KMS-11 (cell line): ENCODE results near the gene TNFSF9.

ENCODE experiments used
- H2AFZ ChIP-seq: fragments of 200-600 bp; sonication (generic); 2 replicates; pipeline ENCODE4 v1.6.1; 2016; ENCODE audit warnings: antibody characterized with exemption, mixed run types, low read depth
- H3K27ac ChIP-seq: fragments of 200-600 bp; sonication (generic); 2 replicates; pipeline ENCODE4 v1.6.1; 2016; ENCODE audit warnings: mild to moderate bottlenecking, mixed run types
- H3K27me3 ChIP-seq: fragments of 200-600 bp; sonication (generic); 2 replicates; pipeline ENCODE4 v1.6.1; 2017; ENCODE audit warnings: mild to moderate bottlenecking, low read depth, mixed run types, moderate library complexity; ENCODE audit not compliant: insufficient read depth
- H3K36me3 ChIP-seq: fragments of 200-600 bp; sonication (generic); 2 replicates; pipeline ENCODE4 v1.6.1; 2017; ENCODE audit warnings: mild to moderate bottlenecking, mixed run types; ENCODE audit not compliant: insufficient read depth
- H3K4me1 ChIP-seq: fragments of 200-600 bp; sonication (generic); 2 replicates; pipeline ENCODE4 v1.6.1; 2016; ENCODE audit warnings: mild to moderate bottlenecking, low read depth, mixed run types; ENCODE audit not compliant: poor library complexity, severe bottlenecking
- H3K4me2 ChIP-seq: fragments of 200-600 bp; sonication (generic); 2 replicates; pipeline ENCODE4 v1.7.0; 2016; ENCODE audit warnings: mild to moderate bottlenecking, mixed run types
- H3K4me3 ChIP-seq: fragments of 200-600 bp; sonication (generic); IDR thresholded peaks from 2 replicates; pipeline ENCODE4 v1.6.1; 2017; ENCODE audit warnings: low read depth, low read length, mixed read lengths; ENCODE audit not compliant: insufficient read depth
- H3K79me2 ChIP-seq: fragments of 200-600 bp; sonication (generic); 2 replicates; pipeline ENCODE4 v1.6.1; 2016; ENCODE audit warnings: low read depth, mixed run types; ENCODE audit not compliant: insufficient read depth
- H3K9ac ChIP-seq: fragments of 200-600 bp; sonication (generic); 2 replicates; pipeline ENCODE4 v1.6.1; 2016; ENCODE audit warnings: mild to moderate bottlenecking, mixed run types
- H4K20me1 ChIP-seq: fragments of 200-600 bp; sonication (generic); 2 replicates; pipeline ENCODE4 v1.6.1; 2016; ENCODE audit warnings: mild to moderate bottlenecking, mixed run types; ENCODE audit not compliant: insufficient read depth
- CTCF ChIP-seq: fragments of 200-600 bp; sonication (generic); conservative IDR thresholded peaks from 2 replicates; pipeline ENCODE4 v1.6.1; 2017; ENCODE audit warnings: low read depth, mild to moderate bottlenecking, antibody characterized with exemption, low read length, moderate library complexity, mixed read lengths

TNFSF9 gene

GRCh38 chr19:6533000-6533328 lies 2.1 kb downstream of the TNFSF9 start:
- Histone ChIP-seq H3K36me3 (no peaks in the 10 kb centered on the region), H3K27ac (no peak overlapping the region), H4K20me1 (no peaks in the 10 kb centered on the region), H3K4me3 (no peak overlapping the region), H3K9ac (no peak overlapping the region), H2AFZ (no peak overlapping the region), H3K4me1 (peaks cover 36% of the 10 kb centered on the region), H3K27me3 (peaks cover 16% of the 10 kb centered on the region; the same call in 1 of the 2 replicates), H3K4me2 (no peak overlapping the region; the same call in 1 of the 2 replicates), H3K79me2 (no peaks in the 10 kb centered on the region)
- no peak for TF ChIP-seq CTCF

- H3K4me3 ChIP-seq = no peak overlapping the region
- H3K27ac ChIP-seq = no peak overlapping the region
- no peak overlapping the region for H3K9ac ChIP-seq
- peaks cover 43% of the 10 kb centered on the region for H3K4me1 ChIP-seq
- no peaks in the 10 kb centered on the region for H3K79me2 ChIP-seq
- H4K20me1 ChIP-seq = no peaks in the 10 kb centered on the region
- peaks cover 16% of the 10 kb centered on the region; the same call in 1 of the 2 replicates for H3K27me3 ChIP-seq
- no peak for TF ChIP-seq CTCF
- no peak overlapping the region for H2AFZ ChIP-seq
- no peak overlapping the region for H3K4me2 ChIP-seq
- H3K36me3 ChIP-seq = no peaks in the 10 kb centered on the region
These were observed 3.1 kb downstream of the TNFSF9 start for GRCh38 chr19:6533746-6534418.

- H3K4me1 ChIP-seq = peaks cover 46% of the 10 kb centered on the region
- H3K27ac ChIP-seq = no peak overlapping the region
- H3K4me2 ChIP-seq = no peak overlapping the region
- H3K9ac ChIP-seq = no peak overlapping the region
- no peak for TF ChIP-seq CTCF
- no peak overlapping the region for H3K4me3 ChIP-seq
- H4K20me1 ChIP-seq = no peaks in the 10 kb centered on the region
- H2AFZ ChIP-seq = no peak overlapping the region
- H3K36me3 ChIP-seq = no peaks in the 10 kb centered on the region
- peaks cover 12% of the 10 kb centered on the region; the same call in 1 of the 2 replicates for H3K27me3 ChIP-seq
- no peaks in the 10 kb centered on the region for H3K79me2 ChIP-seq
These were observed 3.7 kb downstream of the TNFSF9 start for GRCh38 chr19:6534451-6535093.

GRCh38 chr19:6535558-6536137 lies 4.8 kb downstream of the TNFSF9 start:
- H3K27ac ChIP-seq = no peak overlapping the region
- no peaks in the 10 kb centered on the region for H3K79me2 ChIP-seq
- H3K36me3 ChIP-seq = no peaks in the 10 kb centered on the region
- peaks cover 4% of the 10 kb centered on the region; the same call in 1 of the 2 replicates for H3K27me3 ChIP-seq
- no peak overlapping the region for H3K4me3 ChIP-seq
- peaks cover 40% of the 10 kb centered on the region for H3K4me1 ChIP-seq
- H3K9ac ChIP-seq = no peak overlapping the region
- no peak overlapping the region for H3K4me2 ChIP-seq
- H4K20me1 ChIP-seq = no peaks in the 10 kb centered on the region
- no peak for TF ChIP-seq CTCF
- H2AFZ ChIP-seq = no peak overlapping the region
